Lung microvascular endothelial cell (primary cell): Measurements from ENCODE around the gene BBS1. TPM values are rescaled to one million over a fixed set of nuclear protein-coding genes. Genes with fewer than 3 reads are reported as not detected.
A peak's percentile ranks its signal among the peaks of the same experiment; 100 is the strongest.
"Not testable (repeated sequence)": the region's sequence is repeated elsewhere in the genome, so short reads cannot be mapped to it uniquely, and the experiment has no call there.

Experiments
- DNase-seq, 2 donors: peaks; one replicate each; pipeline versions ENCODE4 v3.0.0 to v3.0.0-alpha.2; 2010; ENCODE audit warnings: low read depth in 2 of 2
- total RNA-seq: library from RNA; depleted of rRNA; stranded (reverse); fragments of >200 nt; gene quantifications from 2 replicates; pipeline ENCODE4 v1.2.1, GENCODE V29; 2014

The BBS1 gene
- total RNA-seq, 1 donor from 2014 or later, result 12.1 TPM

DNA sequence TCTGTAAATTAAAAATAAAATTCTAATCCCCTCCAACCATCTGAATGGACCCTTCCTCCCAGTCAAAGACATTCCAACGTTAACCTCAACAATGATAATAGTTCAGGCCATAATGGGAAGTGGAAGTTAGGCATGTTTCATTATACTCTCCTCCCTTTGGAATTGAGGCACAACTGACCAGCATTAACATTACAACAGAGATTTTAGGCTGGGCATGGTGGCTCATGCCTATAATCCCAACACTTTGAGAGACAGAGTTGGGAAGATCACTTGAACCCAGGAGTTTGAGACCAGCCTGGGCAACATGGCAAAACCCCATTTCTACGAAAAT lies 60.4 kb downstream of the BBS1 start:
- DNase-seq, result no peak

DNA sequence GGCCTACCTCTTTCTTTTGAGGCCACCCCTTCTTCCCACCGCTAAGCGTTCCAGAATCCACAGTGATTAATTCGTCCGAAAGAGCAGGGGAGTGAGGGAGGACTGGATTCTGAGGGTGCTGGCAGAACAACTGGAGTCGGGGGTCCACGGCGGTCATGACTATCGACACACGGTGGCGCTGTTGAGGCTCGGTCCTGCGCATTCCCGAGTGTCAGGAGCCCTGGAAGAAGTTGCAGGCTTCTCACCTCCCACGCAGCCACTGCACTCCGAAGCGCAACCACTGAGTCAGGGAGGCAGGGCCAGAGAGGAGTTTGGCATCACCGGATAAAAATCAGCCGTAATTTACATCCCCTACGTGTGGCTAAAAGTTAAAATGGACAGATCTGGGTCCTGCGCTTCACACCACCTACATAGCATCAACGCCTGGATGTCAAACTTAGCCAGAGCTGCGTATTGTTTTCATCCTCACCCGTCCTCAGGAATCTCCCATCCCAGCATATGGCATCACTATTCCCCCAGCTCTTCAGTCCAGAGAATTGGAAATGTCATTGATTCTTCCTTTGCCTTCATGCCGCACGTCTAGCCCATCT lies 68.7 kb downstream of the BBS1 start:
- peak; percentile 67 to 76 for DNase-seq

DNA sequence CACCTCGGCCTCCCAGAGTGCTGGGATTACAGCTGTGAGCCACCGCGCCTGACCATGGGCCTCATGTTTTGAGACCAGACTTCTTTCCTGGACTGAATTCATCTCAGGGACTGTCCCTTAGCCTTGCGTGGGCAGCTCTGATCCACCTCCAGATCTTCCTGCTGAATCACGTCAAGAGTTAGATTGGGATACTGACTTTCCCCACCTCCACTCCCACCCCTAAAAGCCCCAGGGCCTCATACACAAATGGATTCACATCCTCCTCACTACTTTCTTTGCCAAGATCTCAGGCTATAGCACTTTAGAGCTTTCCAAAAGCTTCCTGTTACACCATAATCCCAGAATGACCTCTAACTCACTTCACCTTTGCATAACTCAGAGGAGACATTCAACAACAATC lies 70.4 kb downstream of the BBS1 start:
- DNase-seq, result no peak

DNA sequence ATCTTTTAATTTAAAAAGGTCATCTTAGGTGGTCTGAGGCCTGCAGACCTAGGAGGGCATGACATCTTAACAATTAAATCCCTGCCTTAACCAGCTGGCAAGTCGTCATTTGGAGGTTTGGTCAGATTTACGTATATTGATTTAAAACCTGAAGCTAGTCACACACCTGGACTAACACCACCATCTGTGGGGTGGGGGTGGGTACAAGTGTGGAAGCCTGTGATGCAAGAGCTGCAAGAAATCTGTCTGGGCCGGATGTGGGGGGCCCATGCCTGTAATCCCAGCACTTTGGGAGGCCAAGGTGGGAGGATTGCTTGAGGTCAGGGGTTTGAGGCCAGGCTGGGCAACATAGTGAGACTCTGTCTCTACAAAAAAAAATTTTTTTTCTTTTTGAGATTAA lies 70.8 kb downstream of the BBS1 start:
- no peak for DNase-seq

DNA sequence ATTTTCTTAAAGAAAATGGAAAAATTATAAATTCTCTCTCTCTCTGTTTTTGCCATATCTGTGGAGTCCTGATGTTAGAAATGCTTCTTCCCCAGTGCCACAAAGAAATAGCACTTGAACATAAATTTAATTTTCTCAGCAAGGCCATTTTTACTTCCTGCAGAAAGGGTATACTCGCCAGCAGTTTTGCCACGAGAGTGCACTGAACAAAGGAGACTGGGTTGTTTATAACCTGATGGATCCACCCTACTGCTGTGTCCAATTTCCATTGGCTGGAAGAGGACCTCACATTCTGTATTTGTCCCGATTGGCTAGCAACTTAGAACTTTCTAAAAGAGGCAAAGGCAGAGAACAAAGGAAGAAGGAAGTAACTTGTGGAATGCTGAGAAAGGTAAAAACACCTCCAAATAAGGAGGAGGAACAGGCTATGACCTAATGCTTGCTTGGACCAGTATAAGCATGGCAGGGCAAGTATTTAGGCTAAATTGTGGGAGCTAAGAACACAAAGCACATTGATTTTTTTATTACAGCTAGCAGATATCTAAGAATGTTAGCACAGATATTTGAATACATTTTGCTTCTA lies 72.2 kb downstream of the BBS1 start:
- not testable (repeated sequence) for DNase-seq

Other genes starting within 250 kb of the BBS1 start
- 64.1 and 70.8 TPM in 2 replicates for gene RAB1B, start 242.0 kb upstream of the BBS1 start, total RNA-seq
- gene CNIH2, start 232.5 kb upstream of the BBS1 start, total RNA-seq, result under 0.01 TPM in 1 of 2 replicates, not detected in the other
- 95.9 and 136 TPM in 2 replicates for gene YIF1A, start 221.5 kb upstream of the BBS1 start, total RNA-seq
- under 0.01 TPM in 1 of 2 replicates, not detected in the other for gene TMEM151A, start 218.7 kb upstream of the BBS1 start, total RNA-seq
- under 0.01 TPM in 2 replicates for gene CD248, start 193.6 kb upstream of the BBS1 start, total RNA-seq
- 2.8 and 3.5 TPM in 2 replicates for gene RIN1, start 174.2 kb upstream of the BBS1 start, total RNA-seq
- gene BRMS1, start 165.5 kb upstream of the BBS1 start, total RNA-seq, result 49.7 and 54.6 TPM in 2 replicates
- gene B4GAT1, start 163.0 kb upstream of the BBS1 start, total RNA-seq, result 16.1 and 19.8 TPM in 2 replicates
- gene SLC29A2, start 138.9 kb upstream of the BBS1 start, total RNA-seq, result 0.22 and 0.79 TPM in 2 replicates
- not detected in 2 replicates for gene NPAS4, start 89.6 kb upstream of the BBS1 start, total RNA-seq
- gene MRPL11, start 71.8 kb upstream of the BBS1 start, total RNA-seq, result 30.9 and 31.9 TPM in 2 replicates
- gene PELI3, start 43.7 kb upstream of the BBS1 start, total RNA-seq, result 3.3 and 4.4 TPM in 2 replicates
- gene DPP3, start 30.2 kb upstream of the BBS1 start, total RNA-seq, result 46.4 and 48.4 TPM in 2 replicates
- gene ZDHHC24, start 35.4 kb downstream of the BBS1 start, total RNA-seq, result 12.0 and 20.8 TPM in 2 replicates
- under 0.01 TPM in 1 of 2 replicates, not detected in the other for gene ACTN3, start 36.3 kb downstream of the BBS1 start, total RNA-seq
- 18.5 and 49.6 TPM in 2 replicates for gene CTSF, start 58.0 kb downstream of the BBS1 start, total RNA-seq
- gene CCDC87, start 82.4 kb downstream of the BBS1 start, total RNA-seq, result under 0.01 and 0.20 TPM in 2 replicates
- 21.2 and 25.5 TPM in 2 replicates for gene CCS, start 82.5 kb downstream of the BBS1 start, total RNA-seq
- 12.9 and 15.1 TPM in 2 replicates for gene RBM14, start 106.0 kb downstream of the BBS1 start, total RNA-seq
- 105 and 106 TPM in 2 replicates for gene RBM4, start 128.1 kb downstream of the BBS1 start, total RNA-seq
- gene RBM4B, start 167.3 kb downstream of the BBS1 start, total RNA-seq, result 16.6 and 22.2 TPM in 2 replicates
- 17.9 and 20.0 TPM in 2 replicates for gene SPTBN2, start 218.6 kb downstream of the BBS1 start, total RNA-seq